SK-N-SH treated with all-trans-retinoic acid at 6 μM for 48 hours (cell line): ENCODE measurements around the gene MARF1.

Experiments
- ARNTL ChIP-seq: fragments of 450-650 bp; formaldehyde crosslinking; IDR thresholded peaks from 2 replicates; pipeline ENCODE4 v1.5.0; 2020; ENCODE audit warnings: low read depth, mild to moderate bottlenecking, moderate library complexity, borderline replicate concordance
- CSDC2 ChIP-seq: fragments of 250-450 bp; sonication (Bioruptor Pico); IDR thresholded peaks from 2 replicates; pipeline ENCODE4 v1.5.0; 2020; ENCODE audit warnings: mild to moderate bottlenecking, moderate library complexity
- ESRRG ChIP-seq: fragments of 250-450 bp; sonication (Bioruptor Pico); IDR thresholded peaks from 2 replicates; pipeline ENCODE4 v1.6.1; 2021; ENCODE audit warnings: mild to moderate bottlenecking
- GLIS3 ChIP-seq: fragments of 250-450 bp; sonication (Bioruptor Pico); IDR thresholded peaks from 2 replicates; pipeline ENCODE4 v1.5.0; 2020; ENCODE audit warnings: mild to moderate bottlenecking, moderate library complexity
- OSR1 ChIP-seq: fragments of 250-450 bp; sonication (Bioruptor Pico); IDR thresholded peaks from 2 replicates; pipeline ENCODE4 v1.8.0; 2022; ENCODE audit warnings: moderate library complexity, mild to moderate bottlenecking, inconsistent platforms
- PPARA ChIP-seq: fragments of 250-450 bp; sonication (Bioruptor Pico); IDR thresholded peaks from 2 replicates; pipeline ENCODE4 v1.5.0; 2020; ENCODE audit warnings: mild to moderate bottlenecking, borderline replicate concordance
- TOX ChIP-seq: fragments of 250-450 bp; sonication (Bioruptor Pico); IDR thresholded peaks from 2 replicates; pipeline ENCODE4 v1.8.0; 2021; ENCODE audit warnings: mild to moderate bottlenecking, moderate library complexity, borderline replicate concordance
- ZFP30 ChIP-seq: fragments of 450-650 bp; formaldehyde crosslinking; IDR thresholded peaks from 2 replicates; pipeline ENCODE4 v1.5.0; 2022; ENCODE audit warnings: mild to moderate bottlenecking, moderate library complexity
- TF ChIP-seq, protein P1 (sequence below): fragments of 250-450 bp; sonication (Bioruptor Pico); IDR thresholded peaks from 2 replicates; pipeline ENCODE4 v1.5.1; 2021; ENCODE audit warnings: mild to moderate bottlenecking, moderate library complexity
- TF ChIP-seq, protein P2 (sequence below): fragments of 250-450 bp; sonication (Bioruptor Pico); IDR thresholded peaks from 2 replicates; pipeline ENCODE4 v1.8.0; 2020; ENCODE audit warnings: mild to moderate bottlenecking, moderate library complexity, borderline replicate concordance
- TF ChIP-seq, protein P3 (sequence below): fragments of 250-450 bp; sonication (Bioruptor Pico); IDR thresholded peaks from 2 replicates; pipeline ENCODE4 v1.5.1; 2020; ENCODE audit warnings: low read depth, mild to moderate bottlenecking, moderate library complexity
- TF ChIP-seq, protein P4 (sequence below): fragments of 250-450 bp; sonication (Bioruptor Pico); IDR thresholded peaks from 2 replicates; pipeline ENCODE4 v1.5.0; 2020; ENCODE audit warnings: mild to moderate bottlenecking, moderate library complexity

DNA sequence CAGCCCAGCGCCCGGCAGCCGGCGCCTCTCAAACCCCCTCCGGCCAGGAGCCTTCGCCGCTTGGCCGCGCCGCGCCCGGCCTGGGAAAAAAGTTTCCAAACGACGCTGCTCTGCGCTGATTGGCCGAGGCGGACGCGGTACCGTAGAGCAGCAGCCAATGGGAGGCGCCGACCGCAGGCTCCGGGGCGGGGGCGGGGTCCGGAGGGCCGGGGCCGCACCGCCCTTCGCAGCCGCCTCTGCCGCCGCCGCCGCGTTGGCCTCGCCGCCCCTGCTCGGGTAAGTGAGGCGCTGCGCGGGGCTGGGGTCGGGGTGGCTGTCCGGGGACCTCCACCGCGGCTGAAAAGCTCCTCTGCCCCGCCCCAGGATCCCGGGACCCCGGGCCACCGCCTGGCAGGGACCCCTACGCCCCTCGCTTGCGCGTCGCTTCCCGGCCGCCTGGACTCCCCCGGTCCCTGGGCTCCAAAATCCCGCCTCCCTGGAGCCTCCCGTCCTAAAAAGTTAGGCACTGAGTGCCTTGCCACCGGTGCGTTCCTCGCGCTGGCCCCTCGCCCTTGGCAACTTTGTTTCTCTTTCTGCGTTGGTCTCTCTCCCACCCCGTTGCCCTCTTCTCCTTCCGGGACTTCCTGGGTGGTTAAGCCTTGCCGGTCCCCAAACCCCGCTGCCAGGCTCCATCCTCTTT, 7.2 kb upstream of the MARF1 start, which contains the start of gene NDE1:
- no peak for TF ChIP-seq ARNTL (CRISPR knock-in tag)
- no peak for TF ChIP-seq GLIS3
- TF ChIP-seq, protein P1, sequence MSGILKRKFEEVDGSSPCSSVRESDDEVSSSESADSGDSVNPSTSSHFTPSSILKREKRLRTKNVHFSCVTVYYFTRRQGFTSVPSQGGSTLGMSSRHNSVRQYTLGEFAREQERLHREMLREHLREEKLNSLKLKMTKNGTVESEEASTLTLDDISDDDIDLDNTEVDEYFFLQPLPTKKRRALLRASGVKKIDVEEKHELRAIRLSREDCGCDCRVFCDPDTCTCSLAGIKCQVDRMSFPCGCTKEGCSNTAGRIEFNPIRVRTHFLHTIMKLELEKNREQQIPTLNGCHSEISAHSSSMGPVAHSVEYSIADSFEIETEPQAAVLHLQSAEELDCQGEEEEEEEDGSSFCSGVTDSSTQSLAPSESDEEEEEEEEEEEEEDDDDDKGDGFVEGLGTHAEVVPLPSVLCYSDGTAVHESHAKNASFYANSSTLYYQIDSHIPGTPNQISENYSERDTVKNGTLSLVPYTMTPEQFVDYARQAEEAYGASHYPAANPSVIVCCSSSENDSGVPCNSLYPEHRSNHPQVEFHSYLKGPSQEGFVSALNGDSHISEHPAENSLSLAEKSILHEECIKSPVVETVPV: no peak
- TF ChIP-seq, protein P2, sequence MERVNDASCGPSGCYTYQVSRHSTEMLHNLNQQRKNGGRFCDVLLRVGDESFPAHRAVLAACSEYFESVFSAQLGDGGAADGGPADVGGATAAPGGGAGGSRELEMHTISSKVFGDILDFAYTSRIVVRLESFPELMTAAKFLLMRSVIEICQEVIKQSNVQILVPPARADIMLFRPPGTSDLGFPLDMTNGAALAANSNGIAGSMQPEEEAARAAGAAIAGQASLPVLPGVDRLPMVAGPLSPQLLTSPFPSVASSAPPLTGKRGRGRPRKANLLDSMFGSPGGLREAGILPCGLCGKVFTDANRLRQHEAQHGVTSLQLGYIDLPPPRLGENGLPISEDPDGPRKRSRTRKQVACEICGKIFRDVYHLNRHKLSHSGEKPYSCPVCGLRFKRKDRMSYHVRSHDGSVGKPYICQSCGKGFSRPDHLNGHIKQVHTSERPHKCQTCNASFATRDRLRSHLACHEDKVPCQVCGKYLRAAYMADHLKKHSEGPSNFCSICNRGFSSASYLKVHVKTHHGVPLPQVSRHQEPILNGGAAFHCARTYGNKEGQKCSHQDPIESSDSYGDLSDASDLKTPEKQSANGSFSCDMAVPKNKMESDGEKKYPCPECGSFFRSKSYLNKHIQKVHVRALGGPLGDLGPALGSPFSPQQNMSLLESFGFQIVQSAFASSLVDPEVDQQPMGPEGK (CRISPR knock-in tag): no peak
- TF ChIP-seq ZFP30 (CRISPR knock-in tag): no peak
- TF ChIP-seq, protein P3, sequence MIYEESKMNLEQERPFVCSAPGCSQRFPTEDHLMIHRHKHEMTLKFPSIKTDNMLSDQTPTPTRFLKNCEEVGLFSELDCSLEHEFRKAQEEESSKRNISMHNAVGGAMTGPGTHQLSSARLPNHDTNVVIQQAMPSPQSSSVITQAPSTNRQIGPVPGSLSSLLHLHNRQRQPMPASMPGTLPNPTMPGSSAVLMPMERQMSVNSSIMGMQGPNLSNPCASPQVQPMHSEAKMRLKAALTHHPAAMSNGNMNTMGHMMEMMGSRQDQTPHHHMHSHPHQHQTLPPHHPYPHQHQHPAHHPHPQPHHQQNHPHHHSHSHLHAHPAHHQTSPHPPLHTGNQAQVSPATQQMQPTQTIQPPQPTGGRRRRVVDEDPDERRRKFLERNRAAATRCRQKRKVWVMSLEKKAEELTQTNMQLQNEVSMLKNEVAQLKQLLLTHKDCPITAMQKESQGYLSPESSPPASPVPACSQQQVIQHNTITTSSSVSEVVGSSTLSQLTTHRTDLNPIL: no peak
- TF ChIP-seq TOX (CRISPR knock-in tag): no peak
- no peak for TF ChIP-seq CSDC2 (CRISPR knock-in tag)
- TF ChIP-seq OSR1 (CRISPR knock-in tag): no peak
- TF ChIP-seq, protein P4, sequence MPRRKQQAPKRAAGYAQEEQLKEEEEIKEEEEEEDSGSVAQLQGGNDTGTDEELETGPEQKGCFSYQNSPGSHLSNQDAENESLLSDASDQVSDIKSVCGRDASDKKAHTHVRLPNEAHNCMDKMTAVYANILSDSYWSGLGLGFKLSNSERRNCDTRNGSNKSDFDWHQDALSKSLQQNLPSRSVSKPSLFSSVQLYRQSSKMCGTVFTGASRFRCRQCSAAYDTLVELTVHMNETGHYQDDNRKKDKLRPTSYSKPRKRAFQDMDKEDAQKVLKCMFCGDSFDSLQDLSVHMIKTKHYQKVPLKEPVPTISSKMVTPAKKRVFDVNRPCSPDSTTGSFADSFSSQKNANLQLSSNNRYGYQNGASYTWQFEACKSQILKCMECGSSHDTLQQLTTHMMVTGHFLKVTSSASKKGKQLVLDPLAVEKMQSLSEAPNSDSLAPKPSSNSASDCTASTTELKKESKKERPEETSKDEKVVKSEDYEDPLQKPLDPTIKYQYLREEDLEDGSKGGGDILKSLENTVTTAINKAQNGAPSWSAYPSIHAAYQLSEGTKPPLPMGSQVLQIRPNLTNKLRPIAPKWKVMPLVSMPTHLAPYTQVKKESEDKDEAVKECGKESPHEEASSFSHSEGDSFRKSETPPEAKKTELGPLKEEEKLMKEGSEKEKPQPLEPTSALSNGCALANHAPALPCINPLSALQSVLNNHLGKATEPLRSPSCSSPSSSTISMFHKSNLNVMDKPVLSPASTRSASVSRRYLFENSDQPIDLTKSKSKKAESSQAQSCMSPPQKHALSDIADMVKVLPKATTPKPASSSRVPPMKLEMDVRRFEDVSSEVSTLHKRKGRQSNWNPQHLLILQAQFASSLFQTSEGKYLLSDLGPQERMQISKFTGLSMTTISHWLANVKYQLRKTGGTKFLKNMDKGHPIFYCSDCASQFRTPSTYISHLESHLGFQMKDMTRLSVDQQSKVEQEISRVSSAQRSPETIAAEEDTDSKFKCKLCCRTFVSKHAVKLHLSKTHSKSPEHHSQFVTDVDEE (CRISPR knock-in tag): no peak
- TF ChIP-seq ESRRG: no peak
- no peak for TF ChIP-seq PPARA
